ENCODE measurements around the gene GSTM5. TPM values are rescaled to one million over a fixed set of nuclear protein-coding genes. Genes with fewer than 3 reads are reported as not detected.
"Not testable (repeated sequence)": the region's sequence is repeated elsewhere in the genome, so short reads cannot be mapped to it uniquely, and the experiment has no call there.

The GSTM5 gene
- polyA plus RNA-seq, 1 donor: 44.7 TPM

- DNase-seq: not testable (repeated sequence)
Measured at GRCh38 chr1:109694400-109694799, 17.7 kb upstream of the GSTM5 start.

GRCh38 chr1:109695138-109695537, 16.9 kb upstream of the GSTM5 start:
- DNase-seq: not testable (repeated sequence)

- no peak for DNase-seq
Measured at GRCh38 chr1:109697066-109697465, 15.0 kb upstream of the GSTM5 start.

GRCh38 chr1:109697861-109698260, 14.2 kb upstream of the GSTM5 start:
- DNase-seq: not testable (repeated sequence)

- DNase-seq: not testable (repeated sequence)
Measured at GRCh38 chr1:109702940-109703339, 9.1 kb upstream of the GSTM5 start.

GRCh38 chr1:109704173-109704572, 7.9 kb upstream of the GSTM5 start:
- DNase-seq: no peak

GRCh38 chr1:109705411-109705810, 6.6 kb upstream of the GSTM5 start:
- no peak for DNase-seq

- DNase-seq: not testable (repeated sequence)
Measured at GRCh38 chr1:109708949-109709348, 3.1 kb upstream of the GSTM5 start.

- not testable (repeated sequence) for DNase-seq
Measured at GRCh38 chr1:109709822-109710221, 2.2 kb upstream of the GSTM5 start.

GRCh38 chr1:109712321-109712864, 342 bp downstream of the GSTM5 start:
- DNase-seq: no peak

GRCh38 chr1:109713636-109714035, 1.6 kb downstream of the GSTM5 start:
- no peak for DNase-seq

GRCh38 chr1:109714661-109715372, 2.8 kb downstream of the GSTM5 start:
- no peak for DNase-seq

GRCh38 chr1:109716121-109716520, 4.1 kb downstream of the GSTM5 start:
- DNase-seq: no peak

- DNase-seq: no peak
Measured at GRCh38 chr1:109716570-109717090, 4.6 kb downstream of the GSTM5 start.

- no peak for DNase-seq
Measured at GRCh38 chr1:109717729-109718128, 5.7 kb downstream of the GSTM5 start.

- DNase-seq: no peak
Measured at GRCh38 chr1:109718495-109718894, 6.4 kb downstream of the GSTM5 start.

- DNase-seq: no peak
Measured at GRCh38 chr1:109719337-109719837, 7.3 kb downstream of the GSTM5 start.

GRCh38 chr1:109721042-109721441, 9.0 kb downstream of the GSTM5 start:
- no peak for DNase-seq

- DNase-seq: no peak
Measured at GRCh38 chr1:109721971-109722370, 9.9 kb downstream of the GSTM5 start.

GRCh38 chr1:109722908-109723691, 11.0 kb downstream of the GSTM5 start:
- no peak for DNase-seq

- no peak for DNase-seq
Measured at GRCh38 chr1:109724933-109725332, 12.9 kb downstream of the GSTM5 start.

GRCh38 chr1:109725510-109725909, 13.5 kb downstream of the GSTM5 start:
- no peak for DNase-seq

GRCh38 chr1:109726007-109726406, 14.0 kb downstream of the GSTM5 start:
- no peak for DNase-seq
